ENCODE results near the gene UGT1A6.

Gene UGT1A6

GRCh38 chr2:233668605-233669260 lies 24.0 kb upstream of the UGT1A6 start:
- Histone ChIP-seq H3K9me3 (replicated peaks; ENCODE audit: insufficient read depth, low read length) (no peaks in the 10 kb centered on the region), H3K9ac (ENCODE audit: low read length) (no peak overlapping the region)
- DNase-seq, result no peak

GRCh38 chr2:233671290-233672161 lies 21.2 kb upstream of the UGT1A6 start, which contains the start of gene UGT1A9:
UGT1A9 (plus strand) TSS chr2:233671898; CDS start chr2:233671935, 37 bp downstream.
- Histone ChIP-seq H3K36me3 (replicated peaks; ENCODE audit: insufficient read depth, low read length) (no peaks in the 10 kb centered on the region), H3K4me2 (ENCODE audit: low read depth, low read length) (no peak within 1 kb of the TSS), H3K9me2 (replicated peaks; ENCODE audit: insufficient read depth, low read length) (no peaks in the 10 kb centered on the region), H3K4me1 (ENCODE audit: low read length) (no peaks in the 10 kb centered on the region), H3F3A (ENCODE audit: insufficient read depth, low read length) (no peaks in the 10 kb centered on the region), H3K9me3 (replicated peaks; ENCODE audit: insufficient read depth, low read length) (no peaks in the 10 kb centered on the region), H2AFZ (ENCODE audit: low read length) (no peak within 1 kb of the TSS), H3K4me3 (ENCODE audit: low read length) (no peak within 1 kb of the TSS), H3K27ac (ENCODE audit: low read length) (no peak within 1 kb of the TSS), H4K20me1 (ENCODE audit: insufficient read depth, low read length) (no peaks in the 10 kb centered on the region), H3K9ac (ENCODE audit: low read length) (no peak within 1 kb of the TSS), H3K27me3 (replicated peaks; ENCODE audit: insufficient read depth, low read length) (no peaks in the 10 kb centered on the region), H3K79me2 (ENCODE audit: low read length) (no peaks in the 10 kb centered on the region)
- TF ChIP-seq EZH2phosphoT487 (IDR thresholded peaks at IDR 0.05; ENCODE audit: low read length) (no peak), EZH2 (optimal IDR thresholded peaks at IDR 0.05; ENCODE audit: low read depth, low read length) (no peak), CTCF (IDR thresholded peaks at IDR 0.05; ENCODE audit: low read length) (no peak)
- DNase-seq, result no peak

More at GRCh38 chr2:233668605-233669260, 24.0 kb upstream of the UGT1A6 start:
- Histone ChIP-seq H3K79me2 (ENCODE audit: low read length) (no peaks in the 10 kb centered on the region), H3K27me3 (replicated peaks; ENCODE audit: insufficient read depth, low read length) (no peaks in the 10 kb centered on the region), H3K4me1 (ENCODE audit: low read length) (no peaks in the 10 kb centered on the region), H3F3A (ENCODE audit: insufficient read depth, low read length) (no peaks in the 10 kb centered on the region), H3K9me2 (replicated peaks; ENCODE audit: insufficient read depth, low read length) (no peaks in the 10 kb centered on the region), H3K27ac (ENCODE audit: low read length) (no peak overlapping the region), H3K4me3 (ENCODE audit: low read length) (no peak overlapping the region), H4K20me1 (ENCODE audit: insufficient read depth, low read length) (no peaks in the 10 kb centered on the region), H2AFZ (ENCODE audit: low read length) (no peak overlapping the region), H3K36me3 (replicated peaks; ENCODE audit: insufficient read depth, low read length) (no peaks in the 10 kb centered on the region), H3K4me2 (ENCODE audit: low read depth, low read length) (no peak overlapping the region)
- TF ChIP-seq EZH2phosphoT487 (IDR thresholded peaks at IDR 0.05; ENCODE audit: low read length) (no peak), EZH2 (optimal IDR thresholded peaks at IDR 0.05; ENCODE audit: low read depth, low read length) (no peak), CTCF (IDR thresholded peaks at IDR 0.05; ENCODE audit: low read length) (no peak)

- no peak for DNase-seq
- no peaks in the 10 kb centered on the region for H3K4me1 ChIP-seq (ENCODE audit: low read length)
- H4K20me1 ChIP-seq (ENCODE audit: insufficient read depth, low read length), result no peaks in the 10 kb centered on the region
- H3K4me2 ChIP-seq (ENCODE audit: low read depth, low read length), result no peak overlapping the region
- no peaks in the 10 kb centered on the region for H3K79me2 ChIP-seq (ENCODE audit: low read length)
- H3K27ac ChIP-seq (ENCODE audit: low read length), result no peak overlapping the region
- no peak overlapping the region for H2AFZ ChIP-seq (ENCODE audit: low read length)
- no peaks in the 10 kb centered on the region for H3K36me3 ChIP-seq (replicated peaks; ENCODE audit: insufficient read depth, low read length)
- H3K9ac ChIP-seq (ENCODE audit: low read length), result no peak overlapping the region
- no peaks in the 10 kb centered on the region for H3K9me2 ChIP-seq (replicated peaks; ENCODE audit: insufficient read depth, low read length)
- no peak overlapping the region for H3K4me3 ChIP-seq (ENCODE audit: low read length)
- TF ChIP-seq EZH2 (optimal IDR thresholded peaks at IDR 0.05; ENCODE audit: low read depth, low read length), result no peak
- H3K27me3 ChIP-seq (replicated peaks; ENCODE audit: insufficient read depth, low read length), result no peaks in the 10 kb centered on the region
- H3K9me3 ChIP-seq (replicated peaks; ENCODE audit: insufficient read depth, low read length), result no peaks in the 10 kb centered on the region
- H3F3A ChIP-seq (ENCODE audit: insufficient read depth, low read length), result no peaks in the 10 kb centered on the region
These were observed 19.8 kb upstream of the UGT1A6 start for GRCh38 chr2:233672886-233673285.

All from MM.1S (cell line).